Esophagus mucosa (tissue), 1 donor: ENCODE results near the gene MEX3B. TPM values are rescaled to one million over a fixed set of nuclear protein-coding genes. Genes with fewer than 3 reads are reported as not detected.
"Not testable (repeated sequence)": the region's sequence is repeated elsewhere in the genome, so short reads cannot be mapped to it uniquely, and the experiment has no call there.

ENCODE experiments used
- ATAC-seq: fragments of 200-7000 bp; cut with Tn5 transposase; one replicate; pipeline ENCODE4 v1.9.1; 2020
- total RNA-seq: library from RNA; stranded (reverse); gene quantifications from one replicate; pipeline ENCODE4 v1.2.4, GENCODE V29; 2023
- donor health status: DM: yes; HTN: yes; CAD: no.

Gene MEX3B
- total RNA-seq, 1 donor from 2014 or later, result 0.48 TPM

DNA sequence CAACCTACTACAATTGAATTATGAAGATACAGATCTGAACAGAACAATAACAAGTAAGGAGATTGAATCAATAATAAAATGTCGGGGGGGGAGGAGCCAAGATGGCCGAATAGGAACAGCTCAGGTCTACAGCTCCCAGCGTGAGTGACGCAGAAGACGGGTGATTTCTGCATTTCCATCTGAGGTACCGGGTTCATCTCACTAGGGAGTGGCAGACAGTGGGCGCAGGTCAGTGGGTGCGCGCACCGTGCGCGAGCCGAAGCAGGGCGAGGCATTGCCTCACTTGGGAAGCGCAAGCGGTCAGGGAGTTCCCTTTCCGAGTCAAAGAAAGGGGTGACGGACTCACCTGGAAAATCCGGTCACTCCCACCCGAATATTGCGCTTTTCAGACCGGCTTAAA lies 50.7 kb downstream of the MEX3B start:
- not testable (repeated sequence) for ATAC-seq

DNA sequence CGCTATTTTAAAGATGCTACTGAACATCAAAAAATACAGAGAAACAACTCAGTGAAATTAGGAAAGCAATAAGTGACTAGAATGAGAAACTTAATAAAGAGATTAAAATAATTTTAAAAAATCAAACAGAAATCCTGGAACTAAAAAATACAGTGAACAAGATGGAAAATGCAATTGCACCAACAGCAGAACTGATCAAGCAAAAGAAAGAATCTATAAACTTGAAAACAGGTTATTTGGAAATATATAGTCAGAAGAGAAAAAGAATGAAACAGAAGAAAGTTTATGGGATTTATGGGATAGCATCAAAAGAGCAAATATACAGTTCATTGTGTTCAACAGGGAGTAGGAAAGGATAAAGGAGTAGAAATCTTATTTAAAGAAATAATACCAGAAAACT lies 53.3 kb downstream of the MEX3B start:
- ATAC-seq, result no peak

Other genes with a start within 250 kb of the MEX3B start
- gene EFL1, start 216.7 kb upstream of the MEX3B start, total RNA-seq, result 14.5 TPM
- 0.80 TPM for gene SAXO2, start 216.8 kb upstream of the MEX3B start, total RNA-seq